Right ventricle myocardium superior (tissue), 1 donor: ENCODE results near the gene COL23A1. TPM values are rescaled to one million over a fixed set of nuclear protein-coding genes. Genes with fewer than 3 reads are reported as not detected.

Experiments
- ATAC-seq: fragments of 200-7000 bp; cut with Tn5 transposase; one replicate; pipeline ENCODE4 v1.9.1; 2020; ENCODE audit warnings: mild to moderate bottlenecking; ENCODE audit not compliant: poor library complexity
- DNase-seq: peaks from one replicate; pipeline ENCODE4 v3.0.0-alpha.2; 2020
- intact Hi-C: fragments of 100-400 bp; cut with DNase I; formaldehyde crosslinking; loops from one replicate; pipeline ENCODE4 v1.11.2; 2022
- total RNA-seq: library from RNA; stranded (reverse); fragmentation: NEBNext Ultra II Directional; extraction: Animal tissue kit (Norgen Biotek cat#: 25700); gene quantifications from one replicate; pipeline ENCODE4 v1.2.1, GENCODE V29; 2021
- donor health status: DM: no; HTN: yes; CAD: no; lungs with severe emphysema.

Gene COL23A1
- total RNA-seq, 1 donor from 2014 or later = 18.8 TPM

DNA sequence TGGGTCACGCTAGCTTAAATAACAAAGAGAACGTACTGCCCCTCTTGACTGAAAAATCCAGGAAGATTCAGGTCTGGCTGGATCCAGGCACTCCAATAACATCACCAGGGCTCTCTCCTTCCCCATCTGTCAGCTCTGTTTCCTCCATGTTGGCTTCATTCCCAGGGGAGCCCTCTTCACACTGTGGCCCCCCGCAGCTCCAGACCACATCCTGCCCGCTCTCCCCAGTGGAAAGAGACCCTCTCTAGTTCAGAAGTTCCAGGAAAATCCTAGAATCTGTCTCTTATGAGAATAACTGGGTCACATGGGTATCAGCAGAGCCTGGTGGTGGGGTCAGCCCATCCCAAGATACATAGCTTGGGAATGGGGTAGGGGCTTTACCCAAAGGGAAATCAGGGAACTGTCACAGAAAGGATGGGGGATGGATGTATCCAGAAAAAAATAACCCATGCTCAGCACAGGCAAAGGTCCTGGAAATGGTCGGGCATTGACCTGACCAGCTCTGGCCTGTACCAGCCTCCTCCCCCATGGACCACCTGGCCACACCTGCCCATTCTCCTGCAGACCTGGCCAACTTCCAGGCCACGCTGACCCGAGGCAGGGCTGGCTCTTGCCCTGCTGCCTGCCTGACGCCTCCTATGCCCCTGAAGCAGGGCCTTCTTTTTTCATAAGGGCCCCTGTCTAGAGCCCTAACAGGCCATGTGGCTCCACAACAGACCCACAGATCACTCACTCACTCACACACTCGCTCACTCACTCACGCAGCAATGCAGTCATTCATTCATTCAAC is 65.9 kb downstream of the COL23A1 start:
- DNase-seq (no peak), ATAC-seq (no peak)
- intact Hi-C loops = no loop called here

DNA sequence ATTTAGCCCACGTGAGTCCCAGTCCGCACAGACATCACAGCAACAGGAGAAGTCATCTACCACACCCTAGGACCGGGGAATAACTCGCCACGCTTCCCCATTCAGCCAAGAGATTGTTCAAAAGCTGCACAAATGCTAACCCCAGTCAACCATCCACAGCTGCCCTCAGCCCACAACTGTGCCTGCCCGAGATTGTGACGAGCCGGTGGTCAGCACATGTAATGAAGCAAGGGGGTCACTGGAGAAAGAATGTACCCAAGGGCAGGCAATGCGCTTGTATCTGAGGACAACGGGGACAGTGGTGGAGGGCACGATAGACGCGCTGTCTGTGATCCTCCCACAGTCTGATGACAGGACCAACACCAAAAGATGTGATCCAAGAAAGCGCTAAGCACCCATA is 67.8 kb downstream of the COL23A1 start:
- intact Hi-C loops = no loop called here
- DNase-seq (no peak), ATAC-seq (no peak)

DNA sequence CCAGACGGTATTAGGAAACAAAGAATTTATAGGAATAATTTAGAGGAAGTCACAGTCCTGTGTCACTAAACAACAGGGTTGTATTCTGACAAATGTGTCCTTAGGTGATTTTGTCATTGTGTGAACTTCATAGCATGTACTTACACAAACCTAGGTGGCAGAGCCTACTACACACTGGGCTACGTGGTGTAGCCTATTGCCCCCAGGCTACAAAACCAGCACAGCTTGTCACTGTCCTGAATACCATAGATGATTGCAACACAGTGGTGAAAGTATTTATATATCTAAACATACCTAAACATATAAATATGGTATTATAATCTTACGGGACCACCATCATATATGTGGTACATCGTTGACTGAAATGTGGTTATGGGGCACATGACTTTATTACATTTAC is 69.3 kb downstream of the COL23A1 start:
- intact Hi-C loops = no loop called here
- ATAC-seq = no peak

DNA sequence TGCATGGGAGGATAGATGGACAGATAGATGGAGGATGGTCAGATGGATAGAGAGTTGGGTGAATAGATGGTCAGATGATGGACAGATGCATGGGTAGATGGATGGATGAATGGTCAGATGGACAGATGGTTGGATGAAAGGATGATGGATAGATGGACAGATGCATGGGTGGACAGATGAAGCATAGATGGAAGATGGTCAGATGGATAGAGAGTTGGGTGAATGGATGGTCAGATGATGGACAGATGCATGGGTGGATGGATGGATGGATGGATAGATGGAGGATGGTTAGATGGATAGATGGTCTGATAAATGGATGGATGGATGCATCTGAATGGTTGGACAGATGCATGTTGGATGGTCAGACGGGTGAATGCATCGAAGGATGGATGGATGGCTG is 70.4 kb downstream of the COL23A1 start:
- ATAC-seq (no peak), DNase-seq (no peak)
- intact Hi-C loops = no loop called here

More for the DNA sequence above, 69.3 kb downstream of the COL23A1 start:
- DNase-seq = no peak

DNA sequence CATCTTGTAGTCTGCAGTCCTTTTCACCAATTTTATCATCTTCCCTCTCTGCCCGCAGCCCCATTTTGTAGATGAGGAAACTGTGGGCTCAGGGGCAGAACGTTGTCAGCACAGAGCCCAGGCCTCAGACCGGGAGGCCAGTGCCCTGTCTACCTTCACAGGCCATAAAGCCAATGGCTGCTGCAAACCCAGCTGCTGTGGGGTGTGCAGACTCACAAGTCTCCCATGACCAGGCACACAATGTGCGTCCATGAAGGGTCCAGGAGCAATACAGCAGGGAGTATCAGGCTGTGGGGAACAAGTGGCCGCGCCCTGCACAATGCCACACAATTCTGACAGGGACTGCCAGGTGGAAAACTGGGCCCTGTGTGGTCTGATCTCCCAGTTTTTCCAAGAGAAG is 71.0 kb downstream of the COL23A1 start:
- DNase-seq (no peak), ATAC-seq (no peak)
- intact Hi-C loops = no loop called here

DNA sequence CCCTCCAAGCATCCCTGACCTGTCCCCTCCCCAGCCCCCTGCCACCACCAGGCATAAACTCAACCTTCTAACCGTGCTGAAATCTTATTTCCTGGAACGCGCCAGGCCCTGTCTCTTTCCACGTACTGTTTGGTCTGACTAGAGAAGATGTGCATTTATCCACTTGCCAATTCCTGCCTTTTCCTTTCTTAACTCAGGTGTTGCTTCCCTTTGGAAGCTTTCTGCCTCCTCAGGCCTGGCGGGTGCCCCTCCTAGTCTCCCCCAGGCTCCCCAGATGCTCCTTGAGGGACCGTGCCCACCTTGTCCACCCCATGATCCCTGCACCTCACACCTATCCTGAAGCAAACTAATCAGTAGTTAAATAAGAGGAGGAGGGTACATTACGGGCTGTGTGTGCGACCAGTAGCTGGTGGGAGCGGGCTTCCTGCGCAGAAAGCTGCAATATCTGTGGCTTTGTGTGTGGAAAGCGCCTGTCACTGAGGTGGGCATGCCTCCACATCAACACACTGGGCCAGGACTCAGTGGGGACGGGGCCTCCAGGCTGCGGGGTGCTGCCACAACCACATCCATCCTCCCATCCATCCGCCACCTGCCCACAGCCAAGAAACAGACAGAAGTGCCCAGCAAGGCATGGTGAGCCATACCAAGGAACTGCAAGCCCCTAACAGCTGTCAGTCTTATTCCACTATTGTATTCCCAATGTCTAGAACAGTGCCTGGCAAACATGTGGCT is 73.5 kb downstream of the COL23A1 start:
- ATAC-seq (no peak), DNase-seq (no peak)
- intact Hi-C loops = no loop called here

DNA sequence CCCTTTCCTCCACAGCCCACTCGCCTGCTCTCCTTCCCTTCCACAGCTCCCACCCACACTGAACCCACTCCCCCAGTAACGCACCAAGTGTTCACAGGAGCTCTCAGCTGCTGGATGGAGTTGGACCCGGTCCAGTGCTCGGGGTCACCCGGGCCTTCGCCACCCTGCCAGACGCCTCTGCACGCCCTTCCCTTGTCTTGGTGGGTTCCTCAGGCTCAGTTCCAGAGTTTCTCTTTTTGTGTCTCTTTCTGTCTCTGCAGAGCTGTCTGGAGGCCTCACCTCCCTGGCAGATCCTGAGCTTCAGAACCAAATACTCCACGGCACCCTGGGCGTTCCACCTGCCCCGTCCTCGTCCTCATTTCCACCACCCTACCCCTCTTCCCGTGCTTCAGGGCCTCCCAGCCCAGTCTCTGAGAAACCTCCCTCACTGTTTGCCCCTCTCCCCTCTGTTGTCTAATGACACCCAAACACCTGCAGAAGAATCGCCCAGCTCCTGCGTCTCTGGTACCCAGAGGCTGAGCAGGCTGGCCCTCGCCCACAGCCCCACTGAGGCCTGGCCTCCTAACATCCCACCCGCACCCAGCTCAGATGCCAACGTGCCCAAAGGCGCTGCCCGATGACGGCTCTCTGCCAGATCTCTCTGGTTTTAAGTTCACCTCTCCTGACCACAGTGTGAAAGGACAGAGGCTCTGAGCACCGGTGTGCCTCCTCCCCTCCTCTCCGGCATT is 74.3 kb downstream of the COL23A1 start:
- DNase-seq = no peak
- no peak for ATAC-seq
- intact Hi-C loops = no loop called here

DNA sequence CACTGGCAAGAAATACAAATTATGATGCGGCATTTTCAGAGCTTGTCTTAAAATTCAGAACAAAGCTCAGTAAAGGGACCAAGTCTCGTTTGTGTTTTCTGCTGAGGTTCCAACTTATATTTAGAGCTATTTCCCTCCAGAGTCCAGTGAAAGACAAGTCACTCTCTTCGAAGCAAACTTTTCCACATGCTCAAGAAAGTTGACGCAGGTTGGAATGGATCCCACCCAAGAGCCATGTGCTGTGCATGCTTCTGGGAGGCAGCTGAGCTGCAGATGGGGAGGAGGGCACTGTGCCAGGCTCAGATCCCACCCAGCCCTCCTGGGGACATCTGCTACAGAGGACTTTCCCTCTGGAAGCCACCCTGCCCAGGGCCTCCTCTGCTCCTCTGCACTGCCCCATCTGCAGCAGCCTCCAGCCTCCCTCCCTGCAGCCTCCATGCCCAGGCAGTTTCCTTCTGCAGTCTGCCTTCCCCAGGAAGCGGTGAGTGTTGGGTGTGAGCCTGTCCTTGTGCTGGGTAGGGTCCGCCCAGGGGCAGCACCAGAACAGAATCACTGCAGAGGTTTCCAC is 75.3 kb downstream of the COL23A1 start:
- ATAC-seq = no peak
- intact Hi-C loops = no loop called here
- no peak for DNase-seq

DNA sequence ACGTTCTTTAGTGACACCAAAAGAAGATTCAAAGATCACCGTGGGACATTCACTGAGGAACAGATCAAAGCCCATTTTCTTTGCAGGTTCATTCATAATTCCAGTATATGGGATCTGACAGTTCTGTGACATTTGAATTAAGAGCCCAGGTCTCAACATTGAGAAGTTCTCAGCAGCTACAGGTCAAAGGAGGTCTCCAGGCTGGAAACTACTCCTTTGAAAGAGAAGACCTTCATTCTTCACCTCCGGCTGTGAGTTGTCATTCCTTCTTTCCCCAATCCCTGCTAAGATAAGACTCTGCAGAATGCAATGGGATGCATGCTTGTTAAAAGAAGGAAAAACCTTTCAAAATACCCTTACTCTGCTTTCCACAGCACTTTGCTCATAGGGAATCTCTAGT is 79.0 kb downstream of the COL23A1 start:
- no peak for ATAC-seq
- intact Hi-C loops = no loop called here
- DNase-seq = no peak

DNA sequence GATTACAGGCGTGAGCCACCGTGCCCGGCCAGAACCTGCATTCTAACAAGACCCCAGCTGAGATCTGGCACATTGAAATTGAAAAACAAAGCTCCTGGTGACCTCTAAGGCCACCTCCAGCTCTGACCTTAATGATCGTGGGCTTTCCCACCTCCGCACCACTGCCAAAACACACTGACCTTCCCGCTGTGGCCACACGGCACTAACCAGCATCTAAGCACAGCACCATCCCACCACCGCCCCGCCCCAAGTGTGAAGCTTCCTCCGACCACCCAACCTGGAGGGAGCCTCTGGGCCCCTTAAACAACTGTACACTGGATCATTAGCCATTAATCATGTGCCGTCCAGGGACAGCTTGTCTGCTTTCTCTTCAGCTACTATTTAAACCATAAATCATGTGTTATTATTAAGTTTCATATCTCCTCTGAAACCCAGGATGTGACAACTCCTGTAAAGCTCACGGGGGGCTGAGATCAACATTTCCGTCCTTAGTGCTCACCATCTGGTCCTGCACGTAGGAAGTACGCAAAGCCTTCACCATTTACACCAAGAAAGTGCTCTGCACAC is 80.6 kb downstream of the COL23A1 start:
- intact Hi-C loops = no loop called here
- no peak for ATAC-seq
- no peak for DNase-seq

DNA sequence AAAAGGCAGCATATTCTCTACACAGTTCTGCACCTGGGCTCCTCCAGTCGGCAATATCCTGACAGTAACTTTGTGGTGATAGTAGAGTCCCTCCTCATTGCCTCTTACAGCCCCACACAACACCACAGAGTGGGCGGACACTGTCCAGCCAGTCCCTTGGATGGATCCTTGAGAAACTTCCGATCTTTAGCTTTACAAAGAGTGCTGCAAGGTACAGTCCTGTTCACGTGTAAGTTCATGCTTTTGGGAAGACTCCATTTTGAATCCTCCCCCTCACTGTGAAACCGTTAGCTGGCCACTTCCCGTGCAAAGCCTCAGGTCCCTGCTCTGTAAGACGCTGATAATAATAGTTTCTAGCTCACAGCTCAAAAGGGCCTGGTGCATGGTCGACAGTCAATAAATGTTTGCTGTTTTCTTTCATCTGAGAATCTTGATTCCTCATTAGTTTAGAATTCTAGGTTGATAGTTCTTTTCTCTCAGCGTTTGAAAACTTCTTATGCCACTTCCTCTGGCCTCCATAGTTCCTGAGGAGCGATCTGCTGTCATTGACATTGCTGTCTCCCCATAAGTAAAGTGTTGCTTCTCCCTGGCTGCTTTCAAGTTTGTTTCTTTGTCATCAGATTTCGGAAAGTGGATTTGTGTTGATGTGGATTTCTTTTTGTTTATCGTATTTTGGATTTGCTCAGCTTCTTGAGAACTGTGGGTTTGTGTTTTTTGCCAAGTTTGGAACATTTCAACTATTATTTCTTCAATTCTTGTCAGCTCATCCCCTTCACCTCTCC is 82.9 kb downstream of the COL23A1 start:
- no peak for DNase-seq
- intact Hi-C loops = no loop called here
- ATAC-seq = no peak

DNA sequence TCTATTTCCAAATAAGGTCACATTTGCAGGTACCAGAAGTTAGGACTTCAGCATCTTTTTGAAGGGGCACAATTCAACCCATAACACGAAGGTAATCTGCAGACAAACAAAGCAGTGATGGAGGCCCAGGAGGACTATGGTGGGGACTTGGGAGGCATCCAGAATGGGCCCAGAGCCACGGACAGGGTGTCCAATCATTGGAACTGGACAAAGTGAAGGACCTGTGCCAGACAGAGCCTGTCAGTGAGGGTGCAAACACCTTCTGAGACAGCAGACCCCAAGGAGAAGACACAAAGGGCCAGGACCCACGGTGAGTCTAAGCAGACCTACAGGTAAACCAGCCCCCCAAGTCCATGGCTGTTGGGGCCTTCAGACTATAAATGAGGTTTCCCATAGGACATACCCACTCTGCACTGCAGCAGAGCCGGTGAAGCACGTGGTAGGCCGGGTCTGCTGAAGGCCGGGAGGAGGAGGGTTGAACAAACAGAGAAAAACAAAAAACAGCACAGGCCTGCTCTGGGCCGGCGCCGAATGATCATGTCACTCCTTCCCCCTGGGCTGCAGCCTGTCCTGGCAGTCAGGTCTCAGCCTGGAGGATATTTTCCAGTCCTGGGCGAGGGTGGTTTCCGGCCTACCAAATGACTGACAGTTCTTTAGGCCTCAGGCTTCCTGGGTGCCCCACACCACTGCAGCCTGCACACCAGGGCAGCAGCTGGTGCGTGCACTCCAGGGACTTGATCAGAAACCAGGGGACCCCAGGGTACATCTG is 84.4 kb downstream of the COL23A1 start:
- no peak for DNase-seq
- ATAC-seq = peak; percentile 39
- intact Hi-C loops = no loop called here

DNA sequence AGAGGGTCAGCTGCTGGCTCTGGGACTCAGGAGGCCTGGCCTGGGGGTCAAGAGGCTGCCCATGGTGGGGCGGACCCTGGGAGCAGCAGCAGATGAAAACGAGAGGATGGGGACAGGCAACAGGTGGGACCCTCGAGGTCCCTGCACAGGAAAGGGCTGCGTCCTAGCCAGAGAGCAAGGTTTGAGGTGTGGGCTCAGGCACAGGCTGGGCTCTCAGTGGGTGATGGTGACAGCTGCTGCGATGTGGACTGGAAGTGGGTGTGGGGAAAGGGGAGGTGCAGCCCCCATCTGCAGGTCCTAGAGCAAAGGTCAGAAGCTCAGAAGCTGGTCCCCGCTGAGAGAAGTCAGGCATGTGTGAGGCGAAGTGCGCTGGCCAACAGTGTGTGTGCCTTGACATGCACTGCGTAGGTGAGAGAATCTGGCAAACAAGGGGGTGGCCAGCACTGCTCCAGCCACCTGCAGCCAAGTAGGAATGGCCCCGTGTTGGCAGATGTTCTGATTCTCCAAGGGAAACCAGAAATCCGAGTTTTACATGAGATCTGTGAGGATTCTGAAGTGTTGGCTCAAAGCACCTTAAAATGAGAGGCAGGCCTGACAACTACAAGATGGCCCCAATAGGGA is 85.7 kb downstream of the COL23A1 start:
- intact Hi-C loops = no loop called here
- ATAC-seq (no peak), DNase-seq (no peak)

DNA sequence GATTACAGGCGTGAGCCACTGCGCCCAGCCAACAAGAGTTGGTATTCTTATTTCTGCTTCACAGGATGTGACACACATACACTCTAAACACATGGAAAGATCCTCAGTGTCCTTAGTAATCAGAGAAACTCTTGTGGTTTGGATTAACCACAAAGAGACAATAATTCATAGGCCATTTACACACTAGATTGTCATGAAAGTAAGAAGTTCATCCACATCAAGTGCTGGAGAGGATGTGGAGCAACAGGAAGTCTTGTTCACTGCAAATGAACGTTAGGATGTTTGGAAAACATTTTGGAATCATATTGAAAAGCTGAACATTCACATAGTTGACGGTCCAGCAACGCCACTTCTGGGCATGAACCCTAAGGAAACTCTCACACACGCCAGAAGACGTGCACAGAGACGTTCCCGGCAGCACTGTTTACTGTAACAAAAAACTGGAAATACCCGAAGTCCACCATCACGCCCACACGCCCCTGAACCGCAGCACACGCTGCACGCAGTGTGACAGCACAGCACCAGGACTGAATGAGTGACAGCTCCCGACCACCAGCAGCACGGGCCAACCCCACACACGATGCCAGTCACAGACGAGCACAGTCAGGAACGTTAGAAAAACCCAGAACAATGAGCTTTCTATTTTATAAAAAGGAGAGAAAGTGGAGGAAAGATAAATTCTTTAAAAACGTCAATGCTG is 87.6 kb downstream of the COL23A1 start:
- ATAC-seq (no peak), DNase-seq (no peak)
- intact Hi-C loops = no loop called here

DNA sequence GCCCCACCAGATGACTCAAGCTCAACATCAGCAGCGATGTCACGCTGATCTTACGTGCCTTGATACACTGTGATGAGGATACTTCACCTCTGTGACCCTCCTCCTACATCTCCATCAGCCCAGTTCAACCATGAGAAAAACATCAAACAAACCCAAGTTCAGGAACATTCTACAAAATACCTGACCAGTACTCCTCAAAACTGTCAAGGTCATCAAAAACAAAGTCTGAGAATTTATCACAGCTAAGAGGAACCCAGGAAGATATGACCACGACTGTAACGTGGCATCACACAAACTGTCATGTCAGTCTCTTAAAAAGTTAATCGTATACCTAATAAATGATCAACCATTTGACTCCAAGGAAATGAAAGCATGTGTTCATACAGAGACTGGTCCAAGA is 90.8 kb downstream of the COL23A1 start:
- intact Hi-C loops = no loop called here
- DNase-seq = no peak
- ATAC-seq = no peak

DNA sequence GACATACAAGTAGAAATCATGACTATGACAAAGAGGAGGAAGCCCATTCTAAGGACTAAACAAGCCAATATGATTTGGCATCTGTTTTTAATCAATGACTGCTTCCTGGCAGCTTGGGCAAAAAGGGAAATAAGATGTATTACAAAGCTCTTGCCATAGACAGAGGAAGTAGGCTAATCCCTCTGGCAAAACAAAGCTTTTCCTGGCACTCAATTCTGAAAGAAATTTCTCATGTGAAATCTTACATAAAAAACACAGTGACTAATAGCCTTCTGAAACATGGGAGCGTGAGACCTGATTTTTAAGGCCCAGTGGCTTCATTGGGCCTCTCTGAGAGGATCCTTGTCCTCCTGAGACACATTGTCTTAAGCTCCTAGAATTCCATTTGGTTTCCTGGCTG is 93.6 kb downstream of the COL23A1 start:
- DNase-seq (no peak), ATAC-seq (no peak)
- intact Hi-C loops = no loop called here

DNA sequence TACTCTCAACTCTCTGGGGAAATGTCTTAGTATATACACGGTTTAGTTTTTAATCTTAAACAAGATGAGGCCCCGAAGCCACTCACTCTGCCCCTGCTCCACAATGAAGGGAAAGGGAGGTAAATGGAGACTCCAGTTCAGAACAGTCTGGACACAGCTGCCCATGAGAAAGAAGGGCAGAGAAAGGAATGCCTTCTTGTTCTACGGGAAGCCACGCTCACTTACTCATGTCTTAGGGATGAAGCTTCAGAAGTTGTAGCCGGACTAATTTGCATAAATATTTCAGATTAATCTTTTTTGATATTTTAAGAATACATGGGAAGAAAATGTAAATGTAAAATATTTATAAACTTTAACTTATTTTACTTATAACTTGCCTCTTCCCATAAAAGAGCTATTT is 94.0 kb downstream of the COL23A1 start:
- intact Hi-C loops = no loop called here
- no peak for ATAC-seq
- DNase-seq = no peak
